DND-41 (cell line): Measurements from ENCODE around the gene LRRC61.
"Not testable (repeated sequence)": the region's sequence is repeated elsewhere in the genome, so short reads cannot be mapped to it uniquely, and the experiment has no call there.

Experiments
- CTCF ChIP-seq: IDR thresholded peaks from 2 replicates; pipeline ENCODE4 v1.5.1; 2012; ENCODE audit warnings: borderline replicate concordance, low read length, moderate library complexity, mild to moderate bottlenecking; ENCODE audit not compliant: poor library complexity, severe bottlenecking; ENCODE audit errors: extremely low read depth
- EZH2 ChIP-seq: IDR thresholded peaks from 3 replicates; pipeline ENCODE4 v1.6.1; 2012; ENCODE audit warnings: borderline replicate concordance, low read depth, mild to moderate bottlenecking, moderate library complexity, low read length, inconsistent platforms; ENCODE audit not compliant: severe bottlenecking

- not testable (repeated sequence) for TF ChIP-seq CTCF, EZH2
These were observed 17.3 kb upstream of the LRRC61 start for GRCh38 chr7:150305903-150306284.
